GM12891 (cell line): Measurements from ENCODE around the gene OTX1.

Experiments
- PAX5 ChIP-seq: IDR thresholded peaks from 2 replicates; pipeline ENCODE4 v1.6.1; 2011; ENCODE audit warnings: low read length, moderate library complexity, mild to moderate bottlenecking; ENCODE audit not compliant: insufficient read depth, severe bottlenecking
- POLR2A ChIP-seq: IDR thresholded peaks from 2 replicates; pipeline ENCODE4 v1.6.1; 2011; ENCODE audit warnings: low read depth, low read length, control low read depth
- POLR2AphosphoS5 ChIP-seq: IDR thresholded peaks from 2 replicates; pipeline ENCODE4 v1.6.1; 2011; ENCODE audit warnings: low read depth, low read length, control low read depth
- POU2F2 ChIP-seq: IDR thresholded peaks from 2 replicates; pipeline ENCODE4 v1.6.1; 2011; ENCODE audit warnings: low read depth, mild to moderate bottlenecking, control low read depth, low read length, moderate library complexity
- SPI1 ChIP-seq: IDR thresholded peaks from 2 replicates; pipeline ENCODE4 v1.6.1; 2011; ENCODE audit warnings: low read depth, low read length, control low read depth
- TAF1 ChIP-seq: IDR thresholded peaks from 2 replicates; pipeline ENCODE4 v1.6.1; 2011; ENCODE audit warnings: low read depth, low read length, control low read depth

DNA sequence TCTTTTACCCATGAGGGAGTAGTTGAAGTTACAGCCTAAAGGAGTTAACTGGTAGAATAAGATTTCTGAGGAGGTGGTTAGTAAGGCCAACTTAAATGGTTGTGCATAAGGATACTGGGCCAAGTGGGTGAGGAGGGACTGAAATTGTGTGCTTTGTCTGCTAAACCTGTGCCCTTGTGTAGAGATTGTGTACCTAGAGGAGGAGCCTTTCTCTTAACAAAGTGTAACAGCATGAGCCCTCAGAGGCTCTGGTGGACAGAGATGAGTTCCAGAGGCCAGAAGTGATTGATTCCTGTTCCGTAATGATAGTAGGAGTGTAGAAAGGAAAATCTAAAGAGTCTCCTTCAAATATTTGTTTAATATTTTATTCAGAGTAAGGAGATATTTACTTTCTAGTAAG, 42.9 kb downstream of the OTX1 start:
- TF ChIP-seq POLR2AphosphoS5 (no peak), POLR2A (no peak), TAF1 (no peak), SPI1 (no peak), PAX5 (no peak), POU2F2 (no peak)
